Fibroblast of villous mesenchyme (primary cell): ENCODE data around the gene STXBP4. TPM values are rescaled to one million over a fixed set of nuclear protein-coding genes. Genes with fewer than 3 reads are reported as not detected.
A peak's percentile ranks its signal among the peaks of the same experiment; 100 is the strongest.

ENCODE experiments used
- DNase-seq: peaks from one replicate; pipeline ENCODE4 v3.0.0-alpha.2; 2010; ENCODE audit warnings: low read depth
- H3K4me3 ChIP-seq: 2 replicates; pipeline ENCODE4 v1.5.1; 2011; ENCODE audit warnings: low read depth, mild to moderate bottlenecking, low read length
- total RNA-seq: library from RNA; depleted of rRNA; stranded (reverse); fragments of >200 nt; gene quantifications from 2 replicates; pipeline ENCODE4 v1.2.3, GENCODE V29; 2012
- TF ChIP-seq, protein P1 (sequence below): IDR thresholded peaks from 2 replicates; pipeline ENCODE4 v1.5.1; 2012; ENCODE audit warnings: low read depth, mild to moderate bottlenecking, low read length; ENCODE audit not compliant: insufficient read depth

The STXBP4 gene
- total RNA-seq, 1 donor = 16.8 TPM

DNA sequence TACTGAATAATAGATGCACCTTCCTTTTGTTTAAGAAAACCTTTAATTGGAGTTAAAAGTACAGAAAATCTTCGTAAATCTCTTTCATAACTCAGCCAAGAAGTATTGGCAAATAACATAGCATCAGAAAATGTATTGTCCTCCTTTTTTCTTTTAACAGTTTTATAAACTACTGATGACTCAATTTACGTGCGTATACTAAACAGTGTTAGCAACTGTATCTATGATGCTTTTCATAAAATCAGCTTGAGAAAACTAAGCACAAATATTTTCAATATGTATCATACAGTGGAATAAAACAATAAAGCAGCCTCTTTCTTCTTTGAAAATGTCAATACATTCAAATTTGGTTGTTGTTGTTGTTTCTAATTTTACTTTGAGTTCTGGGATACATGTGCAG, 88.6 kb downstream of the STXBP4 start:
- no peak for DNase-seq
- TF ChIP-seq, protein P1, sequence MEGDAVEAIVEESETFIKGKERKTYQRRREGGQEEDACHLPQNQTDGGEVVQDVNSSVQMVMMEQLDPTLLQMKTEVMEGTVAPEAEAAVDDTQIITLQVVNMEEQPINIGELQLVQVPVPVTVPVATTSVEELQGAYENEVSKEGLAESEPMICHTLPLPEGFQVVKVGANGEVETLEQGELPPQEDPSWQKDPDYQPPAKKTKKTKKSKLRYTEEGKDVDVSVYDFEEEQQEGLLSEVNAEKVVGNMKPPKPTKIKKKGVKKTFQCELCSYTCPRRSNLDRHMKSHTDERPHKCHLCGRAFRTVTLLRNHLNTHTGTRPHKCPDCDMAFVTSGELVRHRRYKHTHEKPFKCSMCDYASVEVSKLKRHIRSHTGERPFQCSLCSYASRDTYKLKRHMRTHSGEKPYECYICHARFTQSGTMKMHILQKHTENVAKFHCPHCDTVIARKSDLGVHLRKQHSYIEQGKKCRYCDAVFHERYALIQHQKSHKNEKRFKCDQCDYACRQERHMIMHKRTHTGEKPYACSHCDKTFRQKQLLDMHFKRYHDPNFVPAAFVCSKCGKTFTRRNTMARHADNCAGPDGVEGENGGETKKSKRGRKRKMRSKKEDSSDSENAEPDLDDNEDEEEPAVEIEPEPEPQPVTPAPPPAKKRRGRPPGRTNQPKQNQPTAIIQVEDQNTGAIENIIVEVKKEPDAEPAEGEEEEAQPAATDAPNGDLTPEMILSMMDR = no peak

DNA sequence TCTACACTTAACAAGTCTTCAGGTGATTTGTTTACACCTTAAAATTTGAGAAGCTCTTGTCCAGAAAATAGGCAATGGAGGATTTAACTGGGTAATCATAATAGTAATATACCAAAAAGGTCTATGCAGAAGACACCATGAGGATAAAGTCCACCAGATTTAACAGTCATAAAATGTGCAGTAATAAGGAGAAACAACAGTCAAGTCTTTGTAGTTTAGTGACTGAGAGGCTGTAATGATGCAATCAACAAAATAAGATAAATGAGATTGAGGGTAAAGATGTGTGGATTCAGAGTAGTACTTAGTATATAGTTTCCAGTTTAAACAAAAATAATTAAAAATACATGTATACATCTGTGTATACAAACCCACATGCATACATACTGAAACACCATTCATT, 91.2 kb downstream of the STXBP4 start:
- H3K4me3 ChIP-seq = no peak overlapping the region
- no peak for DNase-seq
- TF ChIP-seq, protein P1 = no peak

More for the DNA sequence above, 88.6 kb downstream of the STXBP4 start:
- no peak overlapping the region for H3K4me3 ChIP-seq

DNA sequence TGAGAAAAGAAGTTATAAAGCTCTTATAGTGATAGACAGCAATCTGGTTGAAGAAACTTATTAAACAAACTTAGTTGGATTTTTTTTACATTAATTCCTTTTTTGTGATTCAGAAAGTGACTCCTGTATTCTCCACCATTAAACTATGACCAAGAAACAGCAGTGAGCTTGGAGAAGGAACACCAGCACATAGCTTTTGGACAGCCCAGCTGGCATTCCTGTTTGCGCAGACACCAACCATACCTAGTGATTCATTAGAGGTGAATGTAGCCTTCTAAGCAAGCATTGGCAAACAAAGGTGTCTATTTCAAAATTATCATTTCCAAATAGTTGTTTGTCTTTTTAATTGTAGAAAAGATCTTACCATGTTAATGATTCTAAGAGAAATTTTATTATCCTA, 94.4 kb downstream of the STXBP4 start:
- no peak overlapping the region for H3K4me3 ChIP-seq
- DNase-seq = no peak
- TF ChIP-seq, protein P1 = no peak

DNA sequence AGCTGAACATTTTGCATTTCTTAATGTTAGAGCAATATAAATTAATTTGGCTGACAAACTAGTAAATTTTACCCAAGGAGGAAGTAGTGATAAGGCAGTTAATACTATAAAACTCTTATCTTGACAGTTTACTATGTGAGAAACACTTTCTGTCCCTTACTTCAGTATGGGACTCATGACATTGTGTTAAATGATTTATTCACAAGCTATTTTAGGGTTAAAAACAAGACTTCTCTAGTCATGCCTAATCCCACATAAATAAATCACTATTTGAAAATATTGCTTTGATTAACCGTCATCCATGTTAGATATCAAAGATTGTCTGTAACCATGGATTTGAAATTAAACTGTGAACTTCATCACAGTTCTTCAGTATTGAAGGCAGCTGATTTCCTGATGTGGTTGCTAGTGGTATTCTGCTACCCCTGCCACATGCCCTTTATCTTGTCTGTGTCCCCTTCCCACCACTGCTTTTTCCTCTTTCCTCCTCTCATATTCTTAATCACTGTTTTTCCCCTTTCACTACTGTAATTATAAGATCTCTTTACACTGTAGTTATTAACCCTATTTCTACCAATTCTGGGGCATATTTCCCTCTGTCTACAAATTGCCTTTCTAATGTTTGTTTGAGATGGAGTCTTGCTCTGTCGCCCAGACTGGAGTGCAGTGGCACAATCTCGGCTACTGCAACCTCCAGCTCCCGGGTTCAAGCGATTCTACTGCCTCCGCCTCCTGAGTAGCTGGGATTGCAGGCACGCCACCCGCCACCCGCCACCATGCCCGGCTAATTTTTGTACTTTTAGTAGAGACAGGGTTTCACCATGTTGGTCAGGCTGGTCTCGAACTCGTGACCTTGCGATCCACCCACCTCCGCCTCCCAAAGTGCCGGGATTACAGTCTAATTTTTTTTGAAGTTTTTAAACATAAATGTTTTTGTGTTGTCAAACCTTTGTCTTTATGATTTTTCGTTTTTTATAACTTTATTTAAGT, 95.6 kb downstream of the STXBP4 start:
- DNase-seq = no peak
- TF ChIP-seq, protein P1 = no peak
- no peak overlapping the region for H3K4me3 ChIP-seq

DNA sequence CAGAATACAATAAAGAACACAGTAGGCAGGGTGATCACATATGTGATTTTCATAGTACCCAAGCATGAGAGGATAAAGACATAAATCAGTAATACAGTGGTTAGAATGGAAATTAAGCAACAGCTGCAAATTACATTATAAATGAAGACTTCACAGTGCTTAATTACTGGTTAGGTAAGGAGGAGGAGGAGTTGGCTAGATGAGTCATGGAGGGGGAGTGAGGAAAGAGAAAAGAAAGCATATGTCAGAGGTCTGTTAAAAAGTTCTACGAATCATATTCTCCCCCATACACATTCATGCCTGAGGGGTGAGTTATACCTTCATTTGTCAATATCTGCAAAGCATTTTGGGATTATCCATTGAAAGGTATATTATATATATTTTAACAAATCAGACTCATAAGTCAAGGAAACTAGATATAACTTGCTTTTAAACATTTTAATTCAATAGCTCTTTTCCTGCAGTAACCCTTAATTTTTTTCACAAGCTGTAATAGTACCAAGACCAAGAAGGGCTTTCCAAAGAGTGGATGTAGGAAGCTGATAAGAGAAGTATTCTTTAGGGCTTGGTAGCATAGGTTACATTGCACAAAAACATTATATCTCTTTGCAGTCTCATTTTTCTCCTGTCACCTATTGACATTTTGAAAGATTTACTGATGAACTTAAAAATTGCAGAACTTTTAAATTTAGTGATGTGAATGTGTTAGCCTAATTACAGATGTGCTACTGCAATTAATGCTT, 99.3 kb downstream of the STXBP4 start:
- peak; percentile 35 for DNase-seq
- TF ChIP-seq, protein P1 = no peak
- H3K4me3 ChIP-seq = no peak overlapping the region

DNA sequence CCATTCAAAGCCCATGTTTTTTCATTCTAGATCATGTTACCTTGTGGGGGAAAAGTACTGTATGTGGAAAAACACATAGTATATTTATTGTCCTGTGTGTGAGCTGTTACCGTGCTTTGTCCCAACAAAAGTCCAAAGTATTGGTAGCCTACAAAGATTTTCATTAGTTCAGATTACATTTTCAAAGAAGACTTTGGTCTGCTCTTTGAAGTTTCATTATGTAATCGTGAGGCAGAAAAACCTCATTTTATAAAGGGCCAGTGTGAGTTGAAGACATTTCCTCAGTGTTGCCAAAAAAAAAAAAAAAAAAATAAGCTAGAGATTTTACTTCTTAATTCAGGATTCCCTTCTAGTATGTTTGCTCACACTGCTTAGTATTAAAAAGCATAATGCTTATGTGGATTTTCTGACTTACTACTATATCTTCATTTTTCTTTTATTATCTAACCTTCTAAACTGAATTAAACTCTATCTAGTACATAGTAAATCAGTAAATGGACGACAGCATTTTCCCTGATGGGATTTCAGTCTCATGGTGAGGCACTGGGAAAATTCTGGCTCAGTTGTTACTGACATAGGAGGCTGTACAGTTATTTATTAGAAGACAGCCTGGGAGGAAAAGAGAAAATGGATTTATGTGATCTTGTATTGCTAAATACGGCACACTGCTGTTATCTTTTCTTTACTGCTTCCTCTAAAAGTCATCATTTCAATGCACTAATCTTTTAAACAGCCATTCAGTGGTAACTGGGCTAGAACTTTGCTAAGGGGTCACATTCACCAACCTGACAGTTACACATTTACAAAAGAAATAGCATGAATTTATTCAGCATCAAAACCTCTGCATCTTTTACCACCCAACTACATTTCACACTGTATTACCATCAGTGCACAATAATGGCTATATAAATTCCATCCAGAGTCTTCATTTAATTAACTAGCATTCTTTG, 100.6 kb downstream of the STXBP4 start:
- no peak overlapping the region for H3K4me3 ChIP-seq
- TF ChIP-seq, protein P1 = no peak
- no peak for DNase-seq
